Effector memory CD4-positive, alpha-beta T cell (primary cell): ENCODE measurements around the gene FAM20C.
"Not testable (repeated sequence)": the region's sequence is repeated elsewhere in the genome, so short reads cannot be mapped to it uniquely, and the experiment has no call there.

Experiments used
- DNase-seq, 3 donors: peaks; one replicate each; pipeline ENCODE4 v3.0.0-alpha.2; 2020
- H3K27ac ChIP-seq: 2 replicates; pipeline ENCODE4 v1.7.0; 2013; ENCODE audit warnings: mild to moderate bottlenecking, low read length, moderate library complexity; ENCODE audit not compliant: insufficient read depth, poor library complexity, severe bottlenecking
- H3K27me3 ChIP-seq: replicated peaks from 2 replicates; pipeline ENCODE4 v1.7.0; 2013; ENCODE audit warnings: mild to moderate bottlenecking, low read length; ENCODE audit not compliant: insufficient read depth, control insufficient read depth, poor library complexity, severe bottlenecking
- H3K36me3 ChIP-seq: 2 replicates; pipeline ENCODE4 v1.7.0; 2013; ENCODE audit warnings: mild to moderate bottlenecking, low read length, moderate library complexity; ENCODE audit not compliant: control insufficient read depth, insufficient read depth
- H3K4me1 ChIP-seq: 2 replicates; pipeline ENCODE4 v1.7.0; 2013; ENCODE audit warnings: low read length, mild to moderate bottlenecking; ENCODE audit not compliant: control insufficient read depth, insufficient read depth, poor library complexity, severe bottlenecking
- H3K4me3 ChIP-seq: 2 replicates; pipeline ENCODE4 v1.7.0; 2013; ENCODE audit warnings: low read length, low read depth, mild to moderate bottlenecking; ENCODE audit not compliant: insufficient read depth, poor library complexity, severe bottlenecking
- H3K9me3 ChIP-seq: 2 replicates; pipeline ENCODE4 v1.7.0; 2013; ENCODE audit warnings: mild to moderate bottlenecking, low read length, moderate library complexity; ENCODE audit not compliant: control insufficient read depth

FAM20C gene

DNA sequence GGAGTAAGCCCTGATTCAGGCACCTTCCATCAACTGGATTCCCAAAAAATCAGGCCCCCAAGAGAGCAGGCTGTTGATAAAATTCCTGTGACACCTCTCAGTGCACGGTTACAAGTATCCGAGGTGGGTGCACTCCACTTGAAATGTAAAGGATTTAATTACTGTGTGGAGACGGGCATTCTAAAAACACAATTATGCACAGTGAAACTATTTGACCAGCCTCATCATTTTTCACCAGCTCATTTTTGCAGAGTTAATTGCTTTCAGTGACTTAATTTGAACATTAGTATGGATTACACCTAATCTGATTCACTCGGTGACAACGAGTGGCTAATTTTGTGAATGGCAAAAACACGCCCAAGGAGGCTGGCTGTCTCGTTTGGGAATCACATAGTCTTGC lies 99.9 kb downstream of the FAM20C start:
- H3K36me3 ChIP-seq = no peaks in the 10 kb centered on the region
- no peaks in the 10 kb centered on the region for H3K9me3 ChIP-seq
- no peak for DNase-seq
- H3K27me3 ChIP-seq = peaks cover 15% of the 10 kb centered on the region
- H3K4me3 ChIP-seq = no peak overlapping the region
- no peak overlapping the region for H3K27ac ChIP-seq
- H3K4me1 ChIP-seq = no peaks in the 10 kb centered on the region

DNA sequence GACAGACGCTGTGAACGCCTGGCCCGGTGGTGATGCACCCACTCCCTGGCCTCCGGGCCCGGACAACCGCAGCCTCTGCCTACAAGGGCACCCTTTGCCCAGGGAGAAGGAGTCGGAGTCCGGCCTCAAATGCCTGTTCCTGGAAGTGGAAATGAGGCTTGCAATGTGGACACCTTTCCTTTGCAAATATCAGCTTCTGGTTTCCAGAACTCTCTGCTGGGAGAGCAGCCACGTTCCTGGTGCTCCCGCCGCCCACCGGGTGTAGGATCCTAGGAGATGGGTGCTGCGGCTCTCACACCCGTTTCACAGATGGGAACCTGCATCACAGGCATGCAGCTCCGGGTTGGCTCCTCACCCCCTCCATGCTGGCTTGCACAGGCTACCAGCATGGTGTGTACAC lies 100.5 kb downstream of the FAM20C start:
- Histone ChIP-seq H3K4me3 (no peak overlapping the region), H3K9me3 (no peaks in the 10 kb centered on the region), H3K27me3 (peaks cover 15% of the 10 kb centered on the region), H3K4me1 (no peaks in the 10 kb centered on the region), H3K27ac (no peak overlapping the region), H3K36me3 (no peaks in the 10 kb centered on the region)
- DNase-seq = no peak

DNA sequence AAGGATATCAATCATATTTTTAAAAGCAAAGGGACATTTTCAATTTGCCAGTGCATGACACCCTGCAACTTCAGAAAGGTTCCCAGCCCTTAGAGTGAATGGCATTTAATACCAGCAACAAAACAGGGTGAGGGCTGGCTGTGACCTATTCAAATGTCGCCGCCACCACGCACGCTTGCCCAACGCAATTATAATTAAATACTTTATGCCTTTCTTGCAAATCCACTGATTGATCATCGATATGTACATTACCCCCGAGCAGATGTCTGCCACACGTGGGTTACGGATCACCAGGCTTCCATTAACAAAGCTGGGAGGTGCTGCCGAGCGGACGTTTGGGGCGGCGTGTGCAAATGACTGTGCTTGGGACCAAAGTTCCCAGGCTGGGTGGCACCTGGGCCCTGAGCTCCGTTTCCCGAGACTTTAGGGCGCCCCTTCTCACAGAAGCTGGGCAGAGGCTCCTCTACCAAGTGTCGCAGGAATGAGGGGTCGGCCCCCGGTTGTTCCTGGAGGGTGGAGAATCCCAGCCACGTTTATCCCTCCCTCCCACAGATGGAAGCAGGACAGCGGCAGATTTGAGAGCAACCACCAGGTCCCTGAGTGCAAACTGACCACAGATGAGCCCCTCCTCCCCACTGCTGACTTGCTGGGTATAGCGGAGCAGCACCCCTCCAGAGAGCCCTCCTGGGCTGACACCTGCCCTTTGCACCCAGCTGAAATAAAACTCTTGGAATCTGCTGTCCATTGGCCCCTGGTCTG lies 101.5 kb downstream of the FAM20C start:
- no peaks in the 10 kb centered on the region for H3K9me3 ChIP-seq
- H3K27me3 ChIP-seq = peaks cover 15% of the 10 kb centered on the region
- no peak overlapping the region for H3K27ac ChIP-seq
- H3K4me3 ChIP-seq = no peak overlapping the region
- H3K4me1 ChIP-seq = no peaks in the 10 kb centered on the region
- no peak for DNase-seq
- no peaks in the 10 kb centered on the region for H3K36me3 ChIP-seq

DNA sequence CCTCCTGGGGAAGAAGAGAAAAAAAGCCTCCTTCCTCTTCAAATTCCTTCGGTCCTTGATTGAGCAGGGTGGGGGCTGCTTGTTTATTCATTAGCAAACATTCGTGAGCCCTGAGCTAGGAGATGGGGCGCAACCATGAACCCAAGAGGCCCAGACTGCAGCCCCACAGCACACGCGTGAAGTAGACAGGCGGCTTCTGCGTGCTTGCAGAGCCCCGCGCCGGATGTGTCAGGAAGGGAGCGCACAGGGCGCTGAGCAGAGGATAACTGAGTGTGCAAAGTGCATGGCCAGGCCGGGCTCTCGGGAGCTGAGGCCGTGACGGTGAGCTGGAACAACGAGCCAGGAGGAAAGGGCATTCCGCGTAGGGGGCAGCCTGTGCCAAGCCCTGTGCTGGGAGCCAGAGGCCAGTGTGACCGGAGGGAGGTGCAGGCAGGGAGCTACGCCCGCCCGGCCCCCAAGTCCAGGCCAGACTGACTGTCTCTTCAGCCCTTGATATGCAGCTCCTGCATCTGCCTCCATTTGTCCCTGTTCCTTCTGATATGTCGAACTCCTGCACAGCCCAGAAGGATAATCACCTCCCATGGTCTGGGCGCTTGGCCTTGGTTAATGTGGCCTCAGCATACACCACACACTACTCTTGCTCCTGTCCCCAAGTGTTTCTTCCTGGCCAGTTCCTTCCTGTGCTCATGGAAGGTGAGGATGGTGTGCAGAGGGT lies 102.2 kb downstream of the FAM20C start:
- Histone ChIP-seq H3K27me3 (peaks cover 15% of the 10 kb centered on the region), H3K27ac (no peak overlapping the region)
- no peak for DNase-seq

DNA sequence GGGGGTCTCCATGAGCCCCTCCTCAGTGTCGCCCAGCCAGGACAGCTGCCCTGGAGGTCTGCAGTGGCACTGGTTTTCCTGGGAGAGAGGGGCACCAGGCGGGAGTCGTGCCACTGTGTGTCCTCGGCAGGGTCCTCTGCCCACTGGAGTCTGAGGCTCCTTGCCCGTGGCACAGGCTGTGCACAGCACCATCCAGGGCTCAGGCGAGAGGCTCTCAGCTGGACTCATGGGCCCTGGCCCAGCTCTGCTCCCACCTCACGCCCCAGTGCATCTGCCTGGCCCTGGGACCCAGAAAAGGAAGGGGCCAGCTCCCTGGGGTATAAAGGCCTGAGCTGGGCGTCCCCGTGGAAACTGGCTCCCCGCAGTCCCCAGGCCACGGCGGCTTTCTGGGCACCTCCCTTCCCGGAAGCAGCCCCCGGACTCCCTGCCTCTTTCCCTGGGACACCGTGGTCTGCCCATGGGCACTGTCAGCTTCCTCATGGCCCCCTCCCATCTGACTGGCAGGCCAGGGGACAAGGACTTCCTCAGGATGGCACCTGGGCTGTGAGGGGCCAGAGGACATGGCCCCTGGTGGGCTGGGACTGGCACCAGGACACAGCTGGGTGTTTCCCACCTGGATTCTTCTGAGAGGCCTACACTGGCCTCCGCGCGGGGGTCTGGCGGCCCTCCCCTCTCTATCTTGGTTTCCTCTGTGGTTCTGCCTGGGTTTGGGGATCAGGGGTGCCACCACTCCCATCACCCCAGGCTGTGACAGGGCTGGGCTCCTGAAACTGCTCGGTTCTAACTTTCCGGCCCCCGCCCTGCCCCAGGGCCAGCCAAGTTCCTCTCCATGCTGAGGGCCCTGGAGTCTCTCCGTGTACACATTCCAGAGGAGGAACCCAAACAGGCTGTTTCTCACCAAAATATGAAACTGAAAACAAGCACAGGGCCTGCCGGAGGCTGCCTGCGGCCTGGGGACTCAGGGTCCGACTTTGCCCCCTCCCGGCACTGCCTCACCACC lies 103.1 kb downstream of the FAM20C start:
- Histone ChIP-seq H3K27ac (no peak overlapping the region), H3K27me3 (peaks cover 12% of the 10 kb centered on the region), H3K9me3 (no peaks in the 10 kb centered on the region), H3K36me3 (no peaks in the 10 kb centered on the region), H3K4me3 (no peak overlapping the region), H3K4me1 (no peaks in the 10 kb centered on the region)
- no peak for DNase-seq

More for the DNA sequence above, 102.2 kb downstream of the FAM20C start:
- H3K36me3 ChIP-seq = no peaks in the 10 kb centered on the region
- no peak overlapping the region for H3K4me3 ChIP-seq
- H3K9me3 ChIP-seq = no peaks in the 10 kb centered on the region
- H3K4me1 ChIP-seq = no peaks in the 10 kb centered on the region

DNA sequence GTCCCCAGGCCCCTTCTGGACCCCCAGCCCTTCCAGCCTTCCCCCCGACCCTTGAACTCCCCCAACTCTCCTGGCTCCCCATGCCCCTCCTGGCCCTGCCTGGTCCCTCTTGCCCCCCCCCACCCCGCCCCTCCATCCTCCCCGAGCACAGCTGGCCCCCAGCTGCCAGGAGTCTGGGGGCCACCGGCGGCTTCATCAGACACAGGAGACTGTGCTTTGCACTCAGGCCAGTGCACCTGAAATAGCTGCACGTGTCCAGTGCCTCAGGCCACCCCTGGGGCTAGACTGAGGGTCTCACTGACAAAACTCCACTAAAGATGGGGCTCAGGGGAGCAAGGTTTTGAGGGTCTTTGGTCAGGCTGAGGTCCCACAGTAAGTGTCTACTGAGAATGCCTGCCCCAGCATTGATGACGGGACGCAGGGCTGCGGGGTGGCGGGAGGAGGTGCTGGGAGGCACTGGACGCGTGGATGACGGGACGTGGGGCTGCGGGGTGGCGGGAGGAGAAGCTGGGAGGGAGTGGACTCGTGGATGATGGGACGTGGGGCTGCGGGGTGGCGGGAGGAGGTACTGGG lies 104.1 kb downstream of the FAM20C start:
- no peak for DNase-seq
- H3K4me1 ChIP-seq = no peaks in the 10 kb centered on the region
- H3K36me3 ChIP-seq = no peaks in the 10 kb centered on the region
- H3K4me3 ChIP-seq = no peak overlapping the region
- H3K27ac ChIP-seq = no peak overlapping the region
- no peaks in the 10 kb centered on the region for H3K9me3 ChIP-seq
- peaks cover 5% of the 10 kb centered on the region for H3K27me3 ChIP-seq

DNA sequence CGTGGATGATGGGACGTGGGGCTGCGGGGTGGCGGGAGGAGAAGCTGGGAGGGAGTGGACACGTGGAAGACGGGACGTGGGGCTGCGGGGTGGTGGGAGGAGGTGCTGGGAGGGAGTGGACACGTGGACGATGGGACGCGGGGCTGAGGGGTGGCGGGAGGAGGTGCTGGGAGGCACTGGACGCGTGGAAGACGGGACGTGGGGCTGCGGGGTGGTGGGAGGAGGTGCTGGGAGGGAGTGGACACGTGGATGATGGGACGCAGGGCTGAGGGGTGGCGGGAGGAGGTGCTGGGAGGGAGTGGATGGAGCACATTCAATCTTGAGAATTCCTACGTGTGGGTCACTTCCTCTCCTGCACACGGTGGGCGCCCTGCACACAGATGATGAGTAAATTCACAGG lies 104.8 kb downstream of the FAM20C start:
- H3K27me3 ChIP-seq, H3K36me3 ChIP-seq, H3K27ac ChIP-seq, H3K4me3 ChIP-seq, DNase-seq, H3K9me3 ChIP-seq, H3K4me1 ChIP-seq: not testable (repeated sequence)

DNA sequence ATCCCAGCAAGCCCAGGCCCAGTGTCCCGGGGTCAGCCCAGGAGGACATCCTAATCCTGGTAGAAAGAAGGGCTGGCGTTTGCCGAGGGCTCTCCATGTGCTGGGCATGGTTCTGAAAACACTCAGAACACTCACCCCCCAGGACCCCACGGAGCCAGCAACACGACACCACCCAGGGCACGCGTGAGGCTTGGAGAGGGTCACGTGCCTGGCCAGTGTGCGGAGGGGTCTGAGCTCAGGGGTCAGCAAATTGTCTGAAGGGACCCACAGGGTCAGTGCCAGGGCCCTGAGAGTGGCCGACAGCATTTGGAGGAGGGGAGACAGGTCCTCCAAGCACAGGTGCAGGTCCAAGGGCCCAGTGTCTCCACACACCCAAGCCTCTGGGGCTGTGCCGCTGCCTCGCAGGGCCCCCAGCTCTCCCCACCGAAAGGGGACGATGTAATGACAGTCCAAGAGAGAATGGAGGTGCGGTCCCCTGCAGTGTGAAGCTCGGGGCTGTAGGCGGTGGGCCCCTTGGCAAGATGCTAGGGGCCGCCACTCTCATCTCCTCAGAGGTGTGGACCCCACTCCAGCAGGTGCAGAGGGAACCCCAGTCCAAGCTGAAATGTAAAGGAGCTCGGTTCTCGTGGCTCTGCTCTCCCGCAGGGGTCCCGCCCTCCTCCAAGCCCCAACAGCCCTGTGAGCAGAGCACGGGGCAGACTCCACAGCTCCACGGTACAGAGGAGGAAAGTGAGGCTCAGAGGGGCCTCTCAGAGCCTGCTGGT lies 105.4 kb downstream of the FAM20C start:
- DNase-seq = no peak
- H3K4me3 ChIP-seq = no peak overlapping the region
- no peaks in the 10 kb centered on the region for H3K9me3 ChIP-seq
- H3K36me3 ChIP-seq = no peaks in the 10 kb centered on the region
- no peaks in the 10 kb centered on the region for H3K4me1 ChIP-seq
- no peak overlapping the region for H3K27ac ChIP-seq
- no peaks in the 10 kb centered on the region for H3K27me3 ChIP-seq

DNA sequence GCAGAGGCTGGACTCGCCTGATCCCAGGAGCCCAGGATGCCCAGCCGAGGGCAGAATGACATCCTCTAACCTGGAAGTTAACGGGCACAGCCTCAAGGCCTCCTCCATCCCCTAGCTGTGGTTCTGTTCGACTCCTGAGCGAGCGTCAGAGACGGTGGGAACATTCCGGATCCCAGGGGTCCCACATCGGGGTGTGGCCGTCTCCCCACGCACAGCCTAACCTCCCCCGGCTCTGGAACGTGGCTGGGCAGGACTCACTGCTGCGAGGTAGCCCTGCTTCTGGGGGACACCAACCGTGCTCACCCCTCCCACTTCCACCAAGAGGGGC lies 106.0 kb downstream of the FAM20C start:
- no peak for DNase-seq
- Histone ChIP-seq H3K27me3 (no peaks in the 10 kb centered on the region), H3K4me3 (no peak overlapping the region), H3K9me3 (no peaks in the 10 kb centered on the region), H3K27ac (no peak overlapping the region), H3K36me3 (no peaks in the 10 kb centered on the region), H3K4me1 (no peaks in the 10 kb centered on the region)
